Stomach (tissue), 4 donors: Measurements from ENCODE around the gene SEPTIN1.

Source experiments
- CTCF ChIP-seq, 7 experiments: fragments of 450-650 bp in 4 of 7; fragments of 200-600 bp in 3 of 7; sonication (generic) in 3 of 7; IDR thresholded peaks; one replicate each; pipeline ENCODE4 v1.5.1; 2016 to 2019; ENCODE audit warnings: antibody characterized with exemption in 7 of 7, control low read depth in 2 of 7, mild to moderate bottlenecking in 1 of 7
- EP300 ChIP-seq: sonication (generic); formaldehyde crosslinking; IDR thresholded peaks from one replicate; pipeline ENCODE4 v1.6.1; 2017; ENCODE audit warnings: antibody characterized with exemption

GRCh38 chr16:30380803-30381208 lies 1.6 kb downstream of the SEPTIN1 start:
- no peak for TF ChIP-seq EP300
- no peak for TF ChIP-seq CTCF (IDR thresholded peaks at IDR 0.05)
